NCI-H1930 (cell line): ENCODE results near the gene SLC30A7.
A peak's percentile ranks its signal among the peaks of the same experiment; 100 is the strongest.
"Not testable (repeated sequence)": the region's sequence is repeated elsewhere in the genome, so short reads cannot be mapped to it uniquely, and the experiment has no call there.

Source experiments
- DNase-seq, 2 experiments: peaks; one replicate each; lab custom pipeline; 2025; lab: John Stamatoyannopoulos, UW

The SLC30A7 gene, protein sequence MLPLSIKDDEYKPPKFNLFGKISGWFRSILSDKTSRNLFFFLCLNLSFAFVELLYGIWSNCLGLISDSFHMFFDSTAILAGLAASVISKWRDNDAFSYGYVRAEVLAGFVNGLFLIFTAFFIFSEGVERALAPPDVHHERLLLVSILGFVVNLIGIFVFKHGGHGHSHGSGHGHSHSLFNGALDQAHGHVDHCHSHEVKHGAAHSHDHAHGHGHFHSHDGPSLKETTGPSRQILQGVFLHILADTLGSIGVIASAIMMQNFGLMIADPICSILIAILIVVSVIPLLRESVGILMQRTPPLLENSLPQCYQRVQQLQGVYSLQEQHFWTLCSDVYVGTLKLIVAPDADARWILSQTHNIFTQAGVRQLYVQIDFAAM

GRCh38 chr1:100895540-100896480, at the start of gene SLC30A7:
Gene SLC30A7 (plus strand): TSS chr1:100896090. CDS start chr1:100896263, 173 bp downstream.
- peak; percentile 69 to 79 for DNase-seq

DNA sequence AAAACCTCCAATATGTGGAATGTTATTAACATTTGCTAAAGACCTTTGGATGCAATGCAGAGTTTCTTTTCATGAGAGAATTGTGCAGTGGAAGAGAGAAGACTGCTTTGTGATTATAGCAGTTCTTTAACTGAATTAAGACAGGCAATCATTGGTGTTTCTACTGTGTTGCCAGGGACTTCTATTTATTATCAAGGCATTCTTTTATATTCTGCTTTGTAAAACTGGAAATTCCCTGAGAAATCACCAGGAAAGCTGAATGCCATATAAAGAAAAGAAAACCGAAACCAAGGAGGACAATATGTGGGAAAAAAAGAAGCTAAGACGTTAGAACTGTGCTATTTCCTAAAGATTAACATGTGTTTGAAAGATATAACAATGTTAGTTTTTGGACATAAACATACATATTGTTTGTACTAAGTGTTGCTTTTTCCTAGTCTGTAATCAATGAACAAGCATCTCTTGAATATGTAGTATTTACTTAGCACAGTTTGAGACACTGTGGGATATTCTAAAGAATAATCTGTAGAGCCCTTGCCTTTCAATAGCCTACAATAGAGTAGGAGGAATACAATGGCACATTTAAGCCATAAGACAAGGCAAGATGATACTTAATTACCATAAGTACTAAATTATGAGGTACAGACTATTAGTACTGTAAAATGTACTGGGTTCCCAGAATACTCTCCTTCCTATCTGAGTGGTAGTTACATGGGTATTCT, 48.4 kb upstream of the SLC30A7 start:
- no peak for DNase-seq

- no peak for DNase-seq
Measured at GRCh38 chr1:100851726-100852125, 44.2 kb upstream of the SLC30A7 start.

DNA sequence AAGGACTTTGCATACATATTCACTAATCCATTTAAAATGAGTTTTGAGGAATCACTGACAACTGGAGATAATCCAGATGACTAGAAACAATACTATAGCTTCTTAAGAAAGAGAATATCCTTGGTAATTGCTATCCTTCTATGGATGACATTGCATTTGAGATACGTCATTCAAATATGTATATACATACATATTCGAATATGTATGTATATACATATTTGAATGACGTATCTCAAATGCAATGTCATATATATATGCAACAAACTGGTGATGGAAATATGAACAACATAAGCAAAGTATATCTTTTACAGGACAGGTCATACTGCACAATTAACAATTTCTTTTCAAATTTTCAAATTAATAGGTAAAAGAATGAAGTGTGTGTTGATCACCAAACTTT, 42.9 kb upstream of the SLC30A7 start:
- no peak for DNase-seq

DNA sequence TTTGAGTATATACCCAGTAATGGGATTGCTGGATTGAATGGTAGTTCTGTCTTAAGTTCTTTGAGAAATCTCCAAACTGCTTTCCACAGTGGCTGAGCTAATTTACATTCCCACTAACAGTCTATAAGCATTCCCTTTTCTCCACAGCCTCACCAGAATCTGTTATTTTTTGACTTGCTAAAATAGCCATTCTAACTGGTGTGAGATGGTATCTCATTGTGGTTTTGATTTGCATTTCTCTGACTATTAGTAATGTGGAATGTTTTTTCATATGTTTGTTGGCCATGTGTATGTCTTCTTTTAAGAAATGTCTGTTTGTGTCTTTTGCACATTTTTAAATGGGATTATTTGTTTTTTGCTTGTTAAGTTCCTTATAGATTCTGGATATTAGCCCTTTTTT, 40.8 kb upstream of the SLC30A7 start:
- DNase-seq = not testable (repeated sequence)

DNA sequence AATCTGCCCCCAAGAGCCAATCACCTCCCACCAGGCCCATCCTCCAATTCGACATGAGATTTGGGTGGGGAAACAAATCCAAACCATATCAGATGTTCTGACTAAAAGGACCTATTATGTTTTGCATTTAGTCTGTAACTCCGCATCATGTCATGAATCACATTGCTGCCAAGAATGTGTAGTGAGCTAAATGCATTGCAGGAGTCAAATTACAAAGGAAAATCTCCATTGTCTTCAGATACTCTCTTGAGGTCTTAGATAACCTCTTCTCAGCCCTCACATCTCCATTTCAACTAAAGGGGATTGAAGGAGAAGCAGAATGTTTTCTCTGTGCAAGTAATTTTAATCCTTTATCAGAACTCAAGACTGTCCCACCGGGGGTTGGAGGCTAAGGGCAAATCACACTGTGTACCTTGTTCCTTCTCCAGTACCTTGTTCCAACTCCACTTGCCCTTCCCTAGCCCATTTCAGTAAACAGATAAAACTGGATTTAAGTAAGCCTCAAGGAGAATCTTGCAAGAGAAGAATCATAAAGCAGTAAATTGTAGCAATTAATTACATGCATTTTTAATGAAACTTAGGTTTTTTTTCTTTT, 35.4 kb upstream of the SLC30A7 start:
- no peak for DNase-seq

DNA sequence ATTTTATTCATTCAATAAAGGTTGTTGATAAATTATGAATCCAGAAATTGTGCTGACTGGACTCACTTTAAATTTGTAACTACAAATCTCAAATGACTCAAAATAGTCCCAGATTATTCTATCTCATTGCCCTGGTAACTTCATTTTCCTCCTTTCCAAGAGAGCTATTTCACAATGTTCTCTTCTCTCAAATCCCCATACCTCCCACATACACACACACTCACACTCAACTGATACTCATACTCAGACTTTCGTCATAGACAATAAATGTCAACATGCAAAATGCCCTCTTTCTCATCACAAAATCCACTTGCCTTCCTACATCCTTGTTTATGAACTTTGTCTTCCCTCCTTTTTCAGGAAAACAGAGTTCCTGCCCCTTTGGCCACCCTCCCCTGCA, 34.5 kb upstream of the SLC30A7 start:
- DNase-seq = no peak

- DNase-seq = no peak
Measured at GRCh38 chr1:100862591-100862990, 33.3 kb upstream of the SLC30A7 start.

DNA sequence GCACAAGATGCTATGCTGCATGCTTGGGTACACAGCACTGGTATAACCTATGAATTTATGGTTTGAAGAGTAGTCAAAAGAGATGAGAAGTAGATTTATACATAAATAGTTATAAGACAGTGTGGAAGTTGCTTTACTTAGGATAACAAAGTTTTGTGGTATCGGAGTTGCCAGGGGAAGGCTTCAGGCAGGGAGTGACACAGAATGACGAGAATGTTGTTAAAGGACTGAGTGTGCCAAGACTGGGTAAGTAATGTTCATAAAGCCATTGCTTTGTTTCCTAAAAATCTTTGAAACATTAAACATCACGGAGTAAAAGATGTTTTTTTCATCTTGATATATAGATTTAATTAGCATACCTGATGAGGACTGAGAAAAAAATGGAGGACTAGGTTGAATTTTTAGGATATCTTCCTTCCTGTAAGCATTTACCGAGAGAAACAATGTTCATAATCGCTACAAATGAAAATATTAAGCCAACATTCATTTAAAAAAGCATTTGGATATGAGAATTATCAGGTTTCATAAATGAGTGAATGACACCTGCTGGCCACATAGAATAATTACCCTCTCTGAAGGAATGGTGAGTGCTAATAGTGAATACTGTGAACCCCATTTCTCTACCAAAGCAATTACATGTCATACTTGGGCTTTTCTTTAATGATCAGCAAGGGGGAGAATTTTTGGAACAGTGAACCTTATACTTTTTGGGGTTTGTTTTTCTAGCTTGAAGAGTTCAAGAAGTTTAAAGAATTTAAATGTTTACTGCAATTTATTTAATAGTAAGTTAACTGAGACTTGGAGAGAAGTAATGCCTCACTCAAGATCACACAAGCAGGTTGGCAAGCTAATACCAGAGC, 29.6 kb upstream of the SLC30A7 start:
- no peak for DNase-seq

GRCh38 chr1:100866901-100867206, 29.0 kb upstream of the SLC30A7 start:
- no peak for DNase-seq

DNA sequence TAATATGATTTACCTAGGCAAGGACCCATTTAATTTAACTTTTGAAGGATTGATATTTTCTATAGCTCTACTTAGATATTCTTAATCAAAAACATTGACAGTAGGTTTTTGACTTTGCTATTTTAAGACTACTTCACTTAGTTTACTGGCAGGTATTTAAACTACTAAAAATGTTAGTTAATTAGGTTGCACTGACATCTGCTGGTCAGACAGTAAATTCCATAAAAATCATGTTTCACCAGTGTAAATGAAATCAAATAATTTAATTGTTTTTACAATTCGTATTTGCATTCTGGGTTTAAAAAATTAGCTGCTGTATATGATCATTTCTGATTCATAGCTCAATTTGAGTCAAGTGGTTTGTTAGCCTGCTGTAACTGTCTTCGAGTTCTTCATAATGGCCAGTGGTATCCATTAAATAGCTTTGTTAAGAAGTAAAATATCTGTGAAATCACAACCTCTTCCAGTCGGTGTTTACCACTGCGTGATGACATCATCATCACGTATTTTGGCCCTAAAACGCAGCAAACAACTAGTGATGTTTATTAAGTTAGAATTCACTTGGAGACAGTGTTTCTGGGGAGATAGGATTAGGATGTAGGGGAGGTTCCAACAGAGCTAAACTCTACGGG, 27.4 kb upstream of the SLC30A7 start:
- DNase-seq = no peak

GRCh38 chr1:100869996-100870395, 25.9 kb upstream of the SLC30A7 start:
- no peak for DNase-seq

- DNase-seq = no peak
Measured at GRCh38 chr1:100874433-100874832, 21.5 kb upstream of the SLC30A7 start.

DNA sequence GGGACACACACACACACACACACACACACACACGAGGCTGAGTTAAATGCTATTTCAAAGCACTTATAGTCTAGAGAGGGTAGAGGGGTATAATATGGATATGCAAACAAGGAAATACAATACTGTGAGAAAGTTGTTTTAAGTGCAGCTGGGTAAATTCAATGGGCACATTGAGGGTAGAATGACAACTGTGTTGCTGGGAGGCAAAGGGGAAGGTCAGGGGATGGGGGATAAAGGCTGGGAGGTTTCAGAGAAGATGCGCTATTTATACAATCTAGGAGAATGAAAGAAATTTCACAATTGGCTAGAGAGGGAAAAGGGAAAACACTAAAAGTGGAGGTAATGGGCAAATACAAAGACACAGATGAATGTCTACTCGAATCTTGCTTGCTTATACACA, 20.7 kb upstream of the SLC30A7 start:
- peak; percentile 68 to 78 for DNase-seq

GRCh38 chr1:100876291-100876690, 19.6 kb upstream of the SLC30A7 start:
- DNase-seq = no peak

DNA sequence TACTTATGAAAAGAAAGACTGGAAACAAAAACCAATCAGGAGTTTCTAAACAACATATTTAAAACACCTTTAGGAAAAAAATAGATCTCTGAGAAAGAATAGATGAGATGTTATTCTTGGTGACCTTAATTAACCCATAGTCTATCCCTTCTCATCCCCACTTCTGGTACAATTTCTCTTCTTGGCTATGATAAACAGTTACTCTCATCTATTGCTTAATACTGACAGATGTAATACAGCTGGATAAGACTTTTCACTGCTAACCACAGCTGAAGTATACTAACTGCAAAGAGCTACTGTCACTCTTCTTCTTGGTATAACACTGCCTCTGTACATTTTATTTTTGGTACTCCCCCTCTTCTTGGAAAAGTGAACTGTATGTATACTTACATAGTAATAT, 16.5 kb upstream of the SLC30A7 start:
- no peak for DNase-seq

DNA sequence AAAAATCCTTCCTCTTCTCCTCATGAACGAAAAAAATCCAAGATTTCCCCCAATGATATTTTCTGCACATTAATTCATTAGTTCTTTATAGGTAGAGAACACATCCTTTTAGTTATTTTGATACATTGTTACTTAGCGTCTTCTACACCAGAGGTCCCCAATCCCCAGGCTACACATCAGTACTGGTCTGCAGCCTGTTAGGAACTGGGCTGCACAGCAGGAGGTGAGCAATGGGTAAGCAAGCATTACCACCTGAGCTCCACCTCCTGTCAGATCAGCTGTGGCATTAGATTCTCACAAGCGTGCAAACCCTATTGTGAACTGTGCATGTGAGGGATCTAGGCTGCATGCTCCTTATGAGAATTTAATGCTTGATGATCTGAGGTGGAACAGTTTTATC, 14.2 kb upstream of the SLC30A7 start:
- DNase-seq = no peak

DNA sequence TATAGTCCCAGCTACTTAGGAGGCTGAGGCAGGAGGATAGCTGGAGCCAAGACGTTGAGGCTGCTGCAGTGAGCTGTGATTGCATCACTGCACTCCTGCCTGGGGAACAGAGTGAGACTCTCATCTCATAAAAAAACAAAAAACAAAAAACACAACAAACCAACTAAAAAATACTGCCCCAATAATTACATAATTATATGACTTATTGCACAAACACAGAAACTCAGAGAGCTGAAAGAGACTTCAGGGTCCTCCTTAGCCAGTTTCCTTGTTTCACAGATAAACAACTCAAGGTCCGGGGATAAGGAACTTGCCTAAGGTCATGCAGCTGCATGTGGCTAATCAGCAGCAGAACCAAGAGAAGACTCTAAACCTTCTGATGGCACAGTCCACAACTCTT, 13.2 kb upstream of the SLC30A7 start:
- DNase-seq = no peak

- DNase-seq = no peak
Measured at GRCh38 chr1:100883963-100884362, 11.9 kb upstream of the SLC30A7 start.

GRCh38 chr1:100889007-100889406, 6.9 kb upstream of the SLC30A7 start:
- not testable (repeated sequence) for DNase-seq
